GM18867 (cell line): ENCODE results near the gene PCDHGA2.
"Not testable (repeated sequence)": the region's sequence is repeated elsewhere in the genome, so short reads cannot be mapped to it uniquely, and the experiment has no call there.

Experiments
- ATAC-seq: cut with Tn5 transposase; IDR thresholded peaks from one replicate; pipeline ENCODE4 v1.9.1; 2021; ENCODE audit warnings: mild to moderate bottlenecking, moderate library complexity; ENCODE audit not compliant: unreplicated experiment

PCDHGA2 gene

DNA sequence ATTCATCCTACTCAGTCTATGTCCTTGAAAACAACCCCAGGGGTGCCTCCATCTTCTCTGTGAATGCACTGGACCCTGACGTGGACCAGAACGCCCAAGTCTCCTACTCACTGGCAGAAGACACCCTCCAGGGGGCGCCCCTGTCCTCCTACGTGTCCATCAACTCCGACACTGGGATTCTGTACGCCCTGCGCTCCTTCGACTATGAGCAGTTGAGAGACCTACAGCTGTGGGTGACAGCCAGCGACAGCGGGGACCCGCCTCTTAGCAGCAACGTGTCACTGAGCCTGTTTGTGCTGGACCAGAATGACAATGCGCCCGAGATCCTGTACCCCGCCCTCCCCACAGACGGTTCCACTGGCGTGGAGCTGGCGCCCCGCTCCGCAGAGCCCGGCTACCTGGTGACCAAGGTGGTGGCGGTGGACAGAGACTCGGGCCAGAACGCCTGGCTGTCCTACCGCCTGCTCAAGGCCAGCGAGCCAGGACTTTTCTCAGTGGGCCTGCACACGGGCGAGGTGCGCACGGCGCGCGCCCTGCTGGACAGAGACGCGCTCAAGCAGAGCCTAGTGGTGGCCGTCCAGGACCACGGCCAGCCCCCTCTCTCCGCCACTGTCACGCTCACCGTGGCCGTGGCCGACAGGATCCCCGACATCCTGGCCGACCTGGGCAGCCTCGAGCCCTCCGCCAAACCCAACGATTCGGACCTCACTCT, 37.0 kb downstream of the PCDHGA2 start:
- not testable (repeated sequence) for ATAC-seq

DNA sequence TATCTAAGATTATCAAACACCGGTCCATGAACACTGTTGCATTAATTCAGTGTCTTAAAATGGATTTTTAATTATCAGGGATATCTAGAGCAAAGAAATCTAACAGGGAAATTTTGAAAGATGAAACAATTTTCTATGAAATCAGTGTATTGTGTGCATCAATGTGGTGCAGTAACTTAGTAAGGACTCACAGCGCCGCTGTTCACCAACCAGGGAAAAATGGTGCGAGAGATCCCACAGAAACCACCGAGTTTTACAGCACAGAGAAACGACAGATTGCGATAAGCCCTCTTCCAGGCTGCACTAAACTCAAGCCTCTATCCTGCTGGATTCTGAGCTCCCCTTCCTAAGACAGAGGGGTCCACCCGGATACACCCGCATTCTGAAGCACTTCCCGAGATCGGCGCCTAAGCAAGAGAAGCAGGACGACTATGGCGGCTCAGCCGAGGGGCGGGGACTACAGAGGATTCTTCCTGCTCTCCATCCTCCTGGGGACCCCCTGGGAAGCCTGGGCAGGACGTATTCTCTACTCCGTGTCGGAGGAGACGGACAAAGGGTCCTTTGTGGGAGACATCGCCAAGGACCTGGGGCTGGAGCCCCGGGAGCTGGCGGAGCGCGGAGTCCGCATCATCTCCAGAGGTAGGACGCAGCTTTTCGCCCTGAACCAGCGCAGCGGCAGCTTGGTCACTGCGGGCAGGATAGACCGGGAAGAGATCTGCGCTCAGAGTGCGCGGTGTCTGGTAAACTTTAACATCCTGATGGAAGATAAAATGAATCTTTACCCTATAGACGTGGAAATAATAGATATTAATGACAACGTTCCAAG, 44.1 kb downstream of the PCDHGA2 start, which contains the start of gene PCDHGA7:
PCDHGA7 (plus strand) TSS at position 274 of the 826 bp plus-strand sequence; CDS start at position 432, 158 bp downstream.
- no peak for ATAC-seq

- ATAC-seq, result no peak
These were observed 44.8 kb downstream of the PCDHGA2 start for GRCh38 chr5:141383345-141383744.

GRCh38 chr5:141384471-141385267, 46.1 kb downstream of the PCDHGA2 start:
- no peak for ATAC-seq

DNA sequence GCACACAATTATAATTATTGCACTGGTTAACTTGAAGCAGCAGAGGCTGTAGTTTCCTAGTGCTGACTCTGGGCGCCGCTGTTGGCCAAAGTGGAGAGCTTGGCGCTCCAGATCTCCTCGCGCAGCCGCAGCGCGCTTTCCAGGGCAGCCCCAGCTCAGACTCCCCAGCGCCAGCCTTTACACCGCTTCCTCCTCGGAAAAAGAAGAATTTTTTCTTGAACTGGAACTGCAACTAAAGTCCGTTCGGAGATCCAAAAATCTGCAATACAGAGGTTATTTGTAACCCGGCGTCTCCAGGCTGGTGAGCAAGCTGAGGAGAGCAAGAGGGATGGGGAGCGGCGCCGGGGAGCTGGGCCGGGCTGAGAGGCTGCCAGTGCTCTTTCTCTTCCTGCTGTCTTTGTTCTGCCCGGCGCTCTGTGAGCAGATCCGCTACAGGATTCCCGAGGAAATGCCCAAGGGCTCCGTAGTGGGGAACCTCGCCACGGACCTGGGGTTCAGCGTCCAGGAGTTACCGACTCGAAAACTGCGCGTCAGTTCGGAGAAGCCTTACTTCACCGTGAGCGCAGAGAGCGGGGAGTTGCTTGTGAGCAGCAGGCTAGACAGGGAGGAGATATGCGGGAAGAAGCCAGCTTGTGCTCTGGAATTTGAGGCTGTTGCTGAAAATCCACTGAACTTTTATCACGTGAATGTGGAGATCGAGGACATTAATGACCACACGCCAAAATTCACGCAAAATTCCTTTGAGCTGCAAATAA, 49.2 kb downstream of the PCDHGA2 start, which contains the start of gene PCDHGB4:
PCDHGB4 (plus strand) TSS at position 142 of the 755 bp plus-strand sequence; CDS start at position 329, 187 bp downstream.
- ATAC-seq, result peak; percentile 71

DNA sequence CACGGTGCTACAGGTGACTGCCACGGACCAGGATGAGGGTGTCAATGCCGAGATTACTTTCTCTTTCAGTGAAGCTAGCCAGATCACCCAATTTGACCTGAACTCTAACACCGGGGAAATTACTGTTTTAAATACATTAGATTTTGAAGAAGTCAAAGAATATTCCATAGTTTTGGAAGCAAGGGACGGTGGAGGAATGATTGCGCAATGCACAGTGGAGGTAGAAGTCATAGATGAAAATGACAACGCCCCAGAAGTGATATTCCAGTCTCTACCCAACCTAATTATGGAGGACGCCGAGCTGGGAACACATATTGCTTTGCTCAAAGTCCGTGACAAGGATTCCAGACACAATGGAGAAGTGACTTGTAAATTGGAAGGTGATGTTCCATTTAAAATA, 50.1 kb downstream of the PCDHGA2 start:
- no peak for ATAC-seq

DNA sequence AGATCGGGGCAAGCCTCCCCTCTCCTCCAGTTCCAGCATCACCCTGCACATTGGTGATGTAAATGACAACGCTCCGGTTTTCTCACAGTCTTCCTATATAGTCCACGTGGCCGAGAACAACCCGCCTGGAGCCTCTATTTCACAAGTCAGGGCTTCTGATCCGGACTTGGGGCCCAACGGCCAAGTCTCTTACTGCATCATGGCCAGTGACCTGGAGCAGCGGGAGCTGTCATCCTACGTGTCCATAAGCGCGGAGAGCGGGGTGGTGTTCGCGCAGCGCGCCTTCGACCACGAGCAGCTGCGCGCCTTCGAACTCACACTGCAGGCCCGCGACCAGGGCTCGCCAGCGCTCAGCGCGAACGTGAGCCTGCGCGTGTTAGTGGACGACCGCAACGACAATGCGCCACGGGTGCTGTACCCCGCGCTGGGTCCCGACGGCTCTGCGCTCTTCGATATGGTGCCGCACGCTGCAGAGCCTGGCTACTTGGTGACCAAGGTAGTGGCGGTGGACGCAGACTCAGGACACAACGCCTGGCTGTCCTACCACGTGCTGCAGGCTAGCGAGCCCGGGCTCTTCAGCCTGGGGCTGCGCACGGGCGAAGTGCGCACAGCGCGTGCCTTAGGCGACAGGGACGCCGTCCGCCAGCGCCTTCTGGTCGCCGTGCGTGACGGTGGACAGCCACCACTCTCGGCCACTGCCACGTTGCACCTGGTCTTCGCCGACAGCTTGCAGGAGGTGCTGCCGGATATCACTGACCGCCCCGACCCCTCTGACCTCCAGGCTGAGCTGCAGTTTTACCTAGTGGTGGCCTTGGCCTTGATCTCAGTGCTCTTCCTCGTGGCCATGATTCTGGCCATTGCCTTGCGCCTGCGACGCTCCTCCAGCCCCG, 50.8 kb downstream of the PCDHGA2 start:
- ATAC-seq, result no peak

DNA sequence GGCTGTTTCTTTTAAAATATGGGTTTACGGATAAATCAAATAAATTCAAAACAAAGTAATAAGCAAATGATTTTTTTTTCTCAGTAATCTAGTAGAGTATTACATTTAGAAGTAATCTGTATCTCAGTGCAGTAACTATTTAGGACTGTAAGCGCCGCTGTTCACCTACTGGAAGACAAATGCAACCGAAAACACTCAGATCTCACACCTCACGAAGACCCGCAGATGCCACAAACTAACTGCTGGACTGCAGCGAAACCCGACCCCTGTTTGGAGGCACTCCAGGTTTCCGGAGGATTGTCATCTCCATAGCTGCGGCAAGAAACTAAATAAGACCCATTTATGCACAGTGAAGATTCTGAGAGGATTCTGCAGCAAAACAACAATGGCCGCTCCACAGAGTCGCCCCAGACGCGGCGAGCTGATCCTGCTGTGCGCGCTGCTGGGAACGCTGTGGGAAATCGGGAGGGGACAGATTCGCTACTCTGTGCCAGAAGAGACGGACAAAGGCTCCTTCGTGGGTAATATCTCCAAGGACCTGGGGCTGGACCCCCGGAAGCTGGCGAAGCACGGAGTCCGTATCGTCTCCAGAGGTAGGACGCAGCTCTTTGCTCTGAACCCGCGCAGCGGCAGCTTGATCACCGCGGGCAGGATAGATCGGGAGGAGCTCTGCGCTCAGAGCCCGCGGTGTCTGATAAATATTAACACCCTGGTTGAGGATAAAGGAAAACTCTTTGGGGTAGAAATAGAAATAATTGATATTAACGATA, 54.1 kb downstream of the PCDHGA2 start, which contains the start of gene PCDHGA8:
PCDHGA8 (plus strand) TSS at position 205 of the 770 bp plus-strand sequence; CDS start at position 386, 181 bp downstream.
- ATAC-seq, result no peak
